GM19397 (cell line): ENCODE results near the gene JUN.

Experiments
- ATAC-seq: cut with Tn5 transposase; IDR thresholded peaks from one replicate; pipeline ENCODE4 v1.9.1; 2021; ENCODE audit warnings: mild to moderate bottlenecking, moderate library complexity; ENCODE audit not compliant: unreplicated experiment

JUN gene

GRCh38 chr1:58784758-58785441 lies 1.1 kb upstream of the JUN start:
- ATAC-seq: no peak

- ATAC-seq: peak; percentile 13
Measured at GRCh38 chr1:58783090-58783992, 506 bp downstream of the JUN start.

GRCh38 chr1:58782178-58783089 lies 1.4 kb downstream of the JUN start:
- no peak for ATAC-seq

- ATAC-seq: no peak
Measured at GRCh38 chr1:58781541-58782177, 2.2 kb downstream of the JUN start.

GRCh38 chr1:58780836-58781452 lies 2.9 kb downstream of the JUN start:
- ATAC-seq: no peak

- ATAC-seq: no peak
Measured at GRCh38 chr1:58780411-58780810, 3.4 kb downstream of the JUN start.

GRCh38 chr1:58779801-58780382 lies 4.0 kb downstream of the JUN start:
- ATAC-seq: no peak

- ATAC-seq: no peak
Measured at GRCh38 chr1:58779059-58779754, 4.6 kb downstream of the JUN start.

- ATAC-seq: no peak
Measured at GRCh38 chr1:58778385-58779000, 5.4 kb downstream of the JUN start.

GRCh38 chr1:58774027-58774426 lies 9.8 kb downstream of the JUN start:
- ATAC-seq: no peak

- ATAC-seq: peak; percentile 77
Measured at GRCh38 chr1:58773406-58773840, 10.4 kb downstream of the JUN start.

- no peak for ATAC-seq
Measured at GRCh38 chr1:58769809-58770320, 14.0 kb downstream of the JUN start.

GRCh38 chr1:58768971-58769808 lies 14.7 kb downstream of the JUN start:
- ATAC-seq: no peak

GRCh38 chr1:58768191-58768731 lies 15.6 kb downstream of the JUN start:
- ATAC-seq: no peak

GRCh38 chr1:58767143-58767542 lies 16.7 kb downstream of the JUN start:
- no peak for ATAC-seq

- ATAC-seq: no peak
Measured at GRCh38 chr1:58765441-58765840, 18.4 kb downstream of the JUN start.

- ATAC-seq: no peak
Measured at GRCh38 chr1:58765006-58765405, 18.8 kb downstream of the JUN start.
